GM23338 (cell line): ENCODE results near the gene LMF2.

Experiments used
- CREB1 ChIP-seq: fragments of 250-450 bp; sonication (Bioruptor Pico); IDR thresholded peaks from 2 replicates; pipeline ENCODE4 v1.5.0; 2020; ENCODE audit warnings: low read depth, mild to moderate bottlenecking, moderate library complexity
- EZH2 ChIP-seq: fragments of 200-600 bp; sonication (generic); IDR thresholded peaks from one replicate; pipeline ENCODE4 v1.8.0; 2017; ENCODE audit warnings: antibody characterized with exemption, mild to moderate bottlenecking, low read depth; ENCODE audit not compliant: unreplicated experiment
- EZH2phosphoT487 ChIP-seq: fragments of 200-600 bp; sonication (generic); IDR thresholded peaks from one replicate; pipeline ENCODE4 v1.8.1; 2018; ENCODE audit warnings: antibody characterized with exemption; ENCODE audit not compliant: unreplicated experiment
- JUNB ChIP-seq: IDR thresholded peaks from one replicate; pipeline ENCODE4 v1.6.1; 2016; ENCODE audit warnings: antibody characterized with exemption; ENCODE audit not compliant: unreplicated experiment
- POLR2AphosphoS5 ChIP-seq: IDR thresholded peaks from 2 replicates; pipeline ENCODE4 v1.6.1; 2016; ENCODE audit warnings: antibody characterized with exemption, low read depth
- ZNF114 ChIP-seq: fragments of 250-450 bp; sonication (Bioruptor Pico); IDR thresholded peaks from 2 replicates; pipeline ENCODE4 v1.5.0; 2020; ENCODE audit warnings: mild to moderate bottlenecking, moderate library complexity
- TF ChIP-seq, protein P1 (sequence below), 2 experiments: fragments of 200-600 bp in 1 of 2; sonication (generic) in 1 of 2; conservative IDR thresholded peaks; 2 replicates each; pipeline versions ENCODE4 v1.5.1 to v1.6.1; 2016 to 2017; ENCODE audit warnings: antibody characterized with exemption in 2 of 2, low read depth in 2 of 2, mild to moderate bottlenecking in 2 of 2, moderate library complexity in 1 of 2
- TF ChIP-seq, protein P2 (sequence below): IDR thresholded peaks from one replicate; pipeline ENCODE4 v1.6.1; 2018; ENCODE audit warnings: antibody characterized with exemption; ENCODE audit not compliant: unreplicated experiment
- TF ChIP-seq, protein P3 (sequence below): IDR thresholded peaks from 2 replicates; pipeline ENCODE4 v1.6.1; 2016; ENCODE audit warnings: antibody characterized with exemption

DNA sequence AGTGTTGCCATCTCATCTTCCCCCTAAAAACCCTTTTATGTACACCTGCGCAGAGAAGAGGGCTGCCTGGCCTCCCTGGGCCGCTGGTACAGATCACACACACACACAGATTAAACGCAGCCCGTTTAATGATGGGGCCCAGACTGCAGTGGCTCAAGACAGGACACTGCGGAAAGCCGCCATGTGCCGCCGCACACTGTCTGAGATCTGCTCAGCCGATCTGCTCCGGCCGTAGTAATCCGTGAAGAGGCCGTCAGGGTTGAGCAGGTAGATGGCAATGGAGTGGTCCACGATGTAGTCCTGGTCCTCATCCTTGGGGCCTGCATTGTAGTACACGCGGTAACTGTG lies 15.9 kb upstream of the LMF2 start:
- TF ChIP-seq, protein P1, sequence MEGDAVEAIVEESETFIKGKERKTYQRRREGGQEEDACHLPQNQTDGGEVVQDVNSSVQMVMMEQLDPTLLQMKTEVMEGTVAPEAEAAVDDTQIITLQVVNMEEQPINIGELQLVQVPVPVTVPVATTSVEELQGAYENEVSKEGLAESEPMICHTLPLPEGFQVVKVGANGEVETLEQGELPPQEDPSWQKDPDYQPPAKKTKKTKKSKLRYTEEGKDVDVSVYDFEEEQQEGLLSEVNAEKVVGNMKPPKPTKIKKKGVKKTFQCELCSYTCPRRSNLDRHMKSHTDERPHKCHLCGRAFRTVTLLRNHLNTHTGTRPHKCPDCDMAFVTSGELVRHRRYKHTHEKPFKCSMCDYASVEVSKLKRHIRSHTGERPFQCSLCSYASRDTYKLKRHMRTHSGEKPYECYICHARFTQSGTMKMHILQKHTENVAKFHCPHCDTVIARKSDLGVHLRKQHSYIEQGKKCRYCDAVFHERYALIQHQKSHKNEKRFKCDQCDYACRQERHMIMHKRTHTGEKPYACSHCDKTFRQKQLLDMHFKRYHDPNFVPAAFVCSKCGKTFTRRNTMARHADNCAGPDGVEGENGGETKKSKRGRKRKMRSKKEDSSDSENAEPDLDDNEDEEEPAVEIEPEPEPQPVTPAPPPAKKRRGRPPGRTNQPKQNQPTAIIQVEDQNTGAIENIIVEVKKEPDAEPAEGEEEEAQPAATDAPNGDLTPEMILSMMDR (conservative IDR thresholded peaks at IDR 0.05; ENCODE audit: low read depth in 2 of 2) = no peak
- TF ChIP-seq, protein P2, sequence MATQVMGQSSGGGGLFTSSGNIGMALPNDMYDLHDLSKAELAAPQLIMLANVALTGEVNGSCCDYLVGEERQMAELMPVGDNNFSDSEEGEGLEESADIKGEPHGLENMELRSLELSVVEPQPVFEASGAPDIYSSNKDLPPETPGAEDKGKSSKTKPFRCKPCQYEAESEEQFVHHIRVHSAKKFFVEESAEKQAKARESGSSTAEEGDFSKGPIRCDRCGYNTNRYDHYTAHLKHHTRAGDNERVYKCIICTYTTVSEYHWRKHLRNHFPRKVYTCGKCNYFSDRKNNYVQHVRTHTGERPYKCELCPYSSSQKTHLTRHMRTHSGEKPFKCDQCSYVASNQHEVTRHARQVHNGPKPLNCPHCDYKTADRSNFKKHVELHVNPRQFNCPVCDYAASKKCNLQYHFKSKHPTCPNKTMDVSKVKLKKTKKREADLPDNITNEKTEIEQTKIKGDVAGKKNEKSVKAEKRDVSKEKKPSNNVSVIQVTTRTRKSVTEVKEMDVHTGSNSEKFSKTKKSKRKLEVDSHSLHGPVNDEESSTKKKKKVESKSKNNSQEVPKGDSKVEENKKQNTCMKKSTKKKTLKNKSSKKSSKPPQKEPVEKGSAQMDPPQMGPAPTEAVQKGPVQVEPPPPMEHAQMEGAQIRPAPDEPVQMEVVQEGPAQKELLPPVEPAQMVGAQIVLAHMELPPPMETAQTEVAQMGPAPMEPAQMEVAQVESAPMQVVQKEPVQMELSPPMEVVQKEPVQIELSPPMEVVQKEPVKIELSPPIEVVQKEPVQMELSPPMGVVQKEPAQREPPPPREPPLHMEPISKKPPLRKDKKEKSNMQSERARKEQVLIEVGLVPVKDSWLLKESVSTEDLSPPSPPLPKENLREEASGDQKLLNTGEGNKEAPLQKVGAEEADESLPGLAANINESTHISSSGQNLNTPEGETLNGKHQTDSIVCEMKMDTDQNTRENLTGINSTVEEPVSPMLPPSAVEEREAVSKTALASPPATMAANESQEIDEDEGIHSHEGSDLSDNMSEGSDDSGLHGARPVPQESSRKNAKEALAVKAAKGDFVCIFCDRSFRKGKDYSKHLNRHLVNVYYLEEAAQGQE = no peak
- no peak for TF ChIP-seq POLR2AphosphoS5
- no peak for TF ChIP-seq EZH2phosphoT487
- TF ChIP-seq ZNF114 (CRISPR knock-in tag) = no peak
- TF ChIP-seq EZH2 = no peak
- TF ChIP-seq, protein P3, sequence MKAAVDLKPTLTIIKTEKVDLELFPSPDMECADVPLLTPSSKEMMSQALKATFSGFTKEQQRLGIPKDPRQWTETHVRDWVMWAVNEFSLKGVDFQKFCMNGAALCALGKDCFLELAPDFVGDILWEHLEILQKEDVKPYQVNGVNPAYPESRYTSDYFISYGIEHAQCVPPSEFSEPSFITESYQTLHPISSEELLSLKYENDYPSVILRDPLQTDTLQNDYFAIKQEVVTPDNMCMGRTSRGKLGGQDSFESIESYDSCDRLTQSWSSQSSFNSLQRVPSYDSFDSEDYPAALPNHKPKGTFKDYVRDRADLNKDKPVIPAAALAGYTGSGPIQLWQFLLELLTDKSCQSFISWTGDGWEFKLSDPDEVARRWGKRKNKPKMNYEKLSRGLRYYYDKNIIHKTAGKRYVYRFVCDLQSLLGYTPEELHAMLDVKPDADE = no peak
- no peak for TF ChIP-seq CREB1 (CRISPR knock-in tag)
- no peak for TF ChIP-seq JUNB
